H1 (cell line): ENCODE measurements around the gene BTN2A1.

Experiments used
- CHD1 ChIP-seq: IDR thresholded peaks from 2 replicates; pipeline ENCODE4 v1.6.1; 2012; ENCODE audit warnings: low read depth, low read length, improper control_type of control experiment
- EZH2 ChIP-seq: fragments of 200-600 bp; sonication (generic); IDR thresholded peaks from 2 replicates; pipeline ENCODE4 v1.7.1; 2012; ENCODE audit warnings: low read depth, mild to moderate bottlenecking, moderate library complexity, low read length, inconsistent platforms; ENCODE audit not compliant: severe bottlenecking
- HDAC6 ChIP-seq: IDR thresholded peaks from one replicate; pipeline ENCODE4 v1.7.1; 2012; ENCODE audit warnings: low read depth, mild to moderate bottlenecking, inconsistent platforms, low read length, moderate library complexity
- KDM1A ChIP-seq: fragments of 200-600, 300-600 bp; sonication (generic); IDR thresholded peaks from 2 replicates; pipeline ENCODE4 v1.7.1; 2016; ENCODE audit warnings: mild to moderate bottlenecking, low read length, borderline replicate concordance
- POLR2AphosphoS5 ChIP-seq: IDR thresholded peaks from 2 replicates; pipeline ENCODE4 v1.6.1; 2011; ENCODE audit warnings: low read depth, low read length
- RAD21 ChIP-seq, 2 experiments: IDR thresholded peaks in 1 of 2; conservative IDR thresholded peaks in 1 of 2; 2 replicates each; pipeline ENCODE4 v1.6.1; 2011; ENCODE audit warnings: low read depth in 2 of 2, low read length in 2 of 2, improper control_type of control experiment in 1 of 2, inconsistent platforms in 1 of 2, mild to moderate bottlenecking in 1 of 2, moderate library complexity in 1 of 2
- SP1 ChIP-seq: IDR thresholded peaks from 2 replicates; pipeline ENCODE4 v1.6.1; 2011; ENCODE audit warnings: low read depth, low read length
- TBP ChIP-seq: IDR thresholded peaks from 2 replicates; pipeline ENCODE4 v1.6.1; 2011; ENCODE audit warnings: low read depth, low read length, improper control_type of control experiment
- TEAD4 ChIP-seq: IDR thresholded peaks from 2 replicates; pipeline ENCODE4 v1.6.1; 2012; ENCODE audit warnings: low read depth, low read length, inconsistent platforms, mixed read lengths
- USF2 ChIP-seq: IDR thresholded peaks from 2 replicates; pipeline ENCODE4 v1.6.1; 2011; ENCODE audit warnings: low read length, improper control_type of control experiment
- TF ChIP-seq, protein P1 (sequence below), 3 experiments: IDR thresholded peaks; 1 replicate in 2 of 3; 2 replicates in 1 of 3; pipeline versions ENCODE4 v1.5.1 to v1.6.1; 2011; ENCODE audit warnings: low read length in 3 of 3, mild to moderate bottlenecking in 3 of 3, inconsistent platforms in 2 of 3, low read depth in 1 of 3, moderate library complexity in 1 of 3; ENCODE audit not compliant: insufficient read depth in 1 of 3; ENCODE audit errors: control extremely low read depth in 1 of 3

DNA sequence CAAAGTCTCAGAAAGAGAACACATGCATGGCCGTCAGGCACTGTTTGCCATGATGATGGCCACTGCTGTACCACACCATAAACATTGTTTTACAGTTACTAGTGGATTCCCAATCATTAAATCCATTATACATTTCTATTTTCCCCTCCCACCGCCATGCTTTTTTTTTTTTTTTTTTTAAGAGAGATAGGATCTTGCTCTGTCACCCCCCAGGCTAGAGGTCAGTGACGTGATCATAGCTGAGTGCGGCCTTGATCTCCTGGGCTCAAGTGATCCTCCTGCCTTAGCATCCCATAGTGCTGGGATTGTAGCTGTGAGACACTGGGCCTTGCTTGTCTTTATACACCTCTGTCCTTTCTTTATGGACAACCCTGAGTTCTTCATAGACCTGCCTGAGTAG, 21.7 kb upstream of the BTN2A1 start:
- TF ChIP-seq KDM1A (no peak), RAD21 (IDR thresholded peaks at IDR 0.05 in 1 of 2, conservative IDR thresholded peaks at IDR 0.05 in 1 of 2; ENCODE audit: low read depth in 2 of 2, low read length in 2 of 2) (no peak), CHD1 (no peak), POLR2AphosphoS5 (no peak), SP1 (no peak), TEAD4 (no peak), USF2 (no peak), EZH2 (no peak), TBP (no peak), HDAC6 (no peak)
- TF ChIP-seq, protein P1, sequence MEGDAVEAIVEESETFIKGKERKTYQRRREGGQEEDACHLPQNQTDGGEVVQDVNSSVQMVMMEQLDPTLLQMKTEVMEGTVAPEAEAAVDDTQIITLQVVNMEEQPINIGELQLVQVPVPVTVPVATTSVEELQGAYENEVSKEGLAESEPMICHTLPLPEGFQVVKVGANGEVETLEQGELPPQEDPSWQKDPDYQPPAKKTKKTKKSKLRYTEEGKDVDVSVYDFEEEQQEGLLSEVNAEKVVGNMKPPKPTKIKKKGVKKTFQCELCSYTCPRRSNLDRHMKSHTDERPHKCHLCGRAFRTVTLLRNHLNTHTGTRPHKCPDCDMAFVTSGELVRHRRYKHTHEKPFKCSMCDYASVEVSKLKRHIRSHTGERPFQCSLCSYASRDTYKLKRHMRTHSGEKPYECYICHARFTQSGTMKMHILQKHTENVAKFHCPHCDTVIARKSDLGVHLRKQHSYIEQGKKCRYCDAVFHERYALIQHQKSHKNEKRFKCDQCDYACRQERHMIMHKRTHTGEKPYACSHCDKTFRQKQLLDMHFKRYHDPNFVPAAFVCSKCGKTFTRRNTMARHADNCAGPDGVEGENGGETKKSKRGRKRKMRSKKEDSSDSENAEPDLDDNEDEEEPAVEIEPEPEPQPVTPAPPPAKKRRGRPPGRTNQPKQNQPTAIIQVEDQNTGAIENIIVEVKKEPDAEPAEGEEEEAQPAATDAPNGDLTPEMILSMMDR (IDR thresholded peaks at IDR 0.05; ENCODE audit: control extremely low read depth in 1 of 3, insufficient read depth in 1 of 3, low read depth in 1 of 3, low read length in 3 of 3) = no peak
